HepG2 (cell line): ENCODE data around the gene CTSG. TPM values are rescaled to one million over a fixed set of nuclear protein-coding genes. Genes with fewer than 3 reads are reported as not detected.

Source experiments
- ETV6 ChIP-seq: sonication (generic); formaldehyde crosslinking; conservative IDR thresholded peaks from 2 replicates; pipeline ENCODE4 v1.4.0; 2020; ENCODE audit warnings: missing genetic modification reagents
- HNRNPK ChIP-seq: fragments of 200-400 bp; formaldehyde crosslinking; IDR thresholded peaks from 2 replicates; pipeline ENCODE4 v1.6.1; 2018; ENCODE audit warnings: low read length, low read depth, moderate library complexity, mild to moderate bottlenecking; ENCODE audit not compliant: poor library complexity, severe bottlenecking
- MBNL3 ChIP-seq: fragments of 250-450 bp; sonication (Bioruptor Pico); conservative IDR thresholded peaks from 2 replicates; pipeline ENCODE4 v1.8.0; 2022; ENCODE audit warnings: mild to moderate bottlenecking, inconsistent platforms
- MTA1 ChIP-seq: sonication (generic); formaldehyde crosslinking; IDR thresholded peaks from 2 replicates; pipeline ENCODE4 v1.4.0; 2020; ENCODE audit warnings: missing genetic modification reagents, mild to moderate bottlenecking, borderline replicate concordance
- MZF1 ChIP-seq: sonication (generic); formaldehyde crosslinking; IDR thresholded peaks from 2 replicates; pipeline ENCODE4 v1.8.1; 2023; ENCODE audit warnings: mild to moderate bottlenecking, missing genetic modification reagents, borderline replicate concordance
- NBN ChIP-seq: fragments of 450-650 bp; conservative IDR thresholded peaks from 2 replicates; pipeline ENCODE4 v1.6.1; 2017
- RAD51 ChIP-seq: fragments of 450-650 bp; IDR thresholded peaks from 2 replicates; pipeline ENCODE4 v1.6.1; 2016; ENCODE audit warnings: borderline replicate concordance
- RNF2 ChIP-seq: fragments of 450-650 bp; conservative IDR thresholded peaks from 2 replicates; pipeline ENCODE4 v1.6.1; 2016; ENCODE audit warnings: low read depth
- SOX6 ChIP-seq, 2 experiments: fragments of 450-650 bp in 1 of 2; sonication (generic) in 1 of 2; formaldehyde crosslinking in 1 of 2; IDR thresholded peaks; 2 replicates each; pipeline versions ENCODE4 v1.4.0 to v1.6.1; 2017 to 2020; ENCODE audit warnings: antibody characterized with exemption in 1 of 2, mild to moderate bottlenecking in 1 of 2, missing genetic modification reagents in 1 of 2
- ZNF280B ChIP-seq: sonication (generic); formaldehyde crosslinking; IDR thresholded peaks from 2 replicates; pipeline ENCODE4 v1.5.0; 2020; ENCODE audit warnings: missing genetic modification reagents, mild to moderate bottlenecking, borderline replicate concordance
- ZNF572 ChIP-seq: sonication (generic); formaldehyde crosslinking; IDR thresholded peaks from 2 replicates; pipeline ENCODE4 v1.5.1; 2020; ENCODE audit warnings: mild to moderate bottlenecking, missing genetic modification reagents
- ZNF589 ChIP-seq: sonication (generic); formaldehyde crosslinking; conservative IDR thresholded peaks from 2 replicates; pipeline ENCODE4 v1.8.0; 2022; ENCODE audit warnings: mild to moderate bottlenecking, moderate library complexity, missing genetic modification reagents
- ZNF841 ChIP-seq: sonication (generic); formaldehyde crosslinking; IDR thresholded peaks from 2 replicates; pipeline ENCODE4 v1.8.1; 2023; ENCODE audit warnings: missing genetic modification reagents, borderline replicate concordance
- polyA plus RNA-seq, 8 experiments: library from polyadenylated mRNA; depleted of rRNA in 3 of 8; stranded (reverse) in 7 of 8; unstranded in 1 of 8; fragments of >200 nt; fragmentation: Illumina TruSeq in 4 of 8; extraction: Trizol in 4 of 8; gene quantifications; 2 replicates each; pipeline versions ENCODE4 v1.2.1 to v1.2.3, GENCODE V29; 2011 to 2016; ENCODE audit warnings: low read depth in 4 of 8, missing spikeins in 1 of 8, mixed read lengths in 1 of 8; ENCODE audit not compliant: insufficient read depth in 1 of 8
- total RNA-seq, 5 experiments: library from RNA; depleted of rRNA; stranded (reverse); fragments of >200 nt; fragmentation: Illumina TruSeq; extraction: Trizol; gene quantifications; 2 replicates each; pipeline ENCODE4 v1.2.3, GENCODE V29; 2016; ENCODE audit warnings: low read depth in 1 of 5
- TF ChIP-seq, protein P1 (sequence below): IDR thresholded peaks from 2 replicates; pipeline ENCODE4 v1.6.1; 2016; ENCODE audit warnings: low read depth, missing genetic modification reagents, missing compliant biosample characterization
- TF ChIP-seq, protein P2 (sequence below): sonication (generic); formaldehyde crosslinking; IDR thresholded peaks from 2 replicates; pipeline ENCODE4 v1.5.0; 2020; ENCODE audit warnings: mild to moderate bottlenecking, missing genetic modification reagents, borderline replicate concordance

The CTSG gene
- total and polyA plus RNA-seq, 2 of the 13 experiments (the other 11 are each of a cell fraction or from before 2014, with no cell fraction given), result not detected

DNA sequence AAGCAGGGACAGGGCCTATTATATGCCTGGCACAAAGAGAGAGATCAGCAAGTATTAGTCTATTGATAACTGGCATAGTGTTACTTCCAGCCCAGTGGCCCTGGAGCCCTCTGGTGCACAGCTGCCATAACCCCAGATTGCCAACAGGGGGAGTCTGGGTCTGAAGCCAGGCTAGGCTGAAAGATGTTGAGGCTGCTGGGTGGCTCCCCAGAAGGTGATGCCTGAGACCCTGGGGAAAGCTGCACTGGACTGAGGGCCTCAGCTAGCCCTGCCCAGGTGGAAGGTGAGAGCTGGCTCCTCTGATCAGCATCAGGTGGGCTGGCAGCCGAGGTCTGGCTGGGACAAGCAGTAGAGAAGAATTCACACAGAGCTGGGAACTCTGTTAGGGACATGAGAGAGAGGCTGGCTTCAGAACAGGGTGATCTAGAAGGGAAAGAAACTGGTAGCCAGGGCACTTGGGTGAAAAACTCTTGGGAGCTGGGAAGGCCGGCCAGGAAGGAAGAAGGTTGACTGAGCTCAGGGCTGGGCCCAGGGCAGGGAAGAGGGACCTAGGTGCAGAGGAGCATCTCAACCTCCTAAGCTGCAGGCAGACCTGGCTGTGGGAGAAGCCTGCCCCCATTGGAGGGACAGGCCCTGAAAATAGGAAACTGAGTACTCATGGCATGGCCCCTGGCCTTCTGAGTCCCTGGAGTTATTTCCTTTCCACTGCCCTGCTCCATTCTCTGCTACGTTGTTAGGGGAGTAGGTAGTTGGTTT, 29.6 kb upstream of the CTSG start (continued):
- TF ChIP-seq ZNF572 (CRISPR knock-in tag), result no peak
- no peak for TF ChIP-seq MZF1 (CRISPR knock-in tag)
- no peak for TF ChIP-seq RAD51
- TF ChIP-seq MTA1 (CRISPR knock-in tag), result no peak; the same call in 1 of the 2 replicates
- TF ChIP-seq, protein P1, sequence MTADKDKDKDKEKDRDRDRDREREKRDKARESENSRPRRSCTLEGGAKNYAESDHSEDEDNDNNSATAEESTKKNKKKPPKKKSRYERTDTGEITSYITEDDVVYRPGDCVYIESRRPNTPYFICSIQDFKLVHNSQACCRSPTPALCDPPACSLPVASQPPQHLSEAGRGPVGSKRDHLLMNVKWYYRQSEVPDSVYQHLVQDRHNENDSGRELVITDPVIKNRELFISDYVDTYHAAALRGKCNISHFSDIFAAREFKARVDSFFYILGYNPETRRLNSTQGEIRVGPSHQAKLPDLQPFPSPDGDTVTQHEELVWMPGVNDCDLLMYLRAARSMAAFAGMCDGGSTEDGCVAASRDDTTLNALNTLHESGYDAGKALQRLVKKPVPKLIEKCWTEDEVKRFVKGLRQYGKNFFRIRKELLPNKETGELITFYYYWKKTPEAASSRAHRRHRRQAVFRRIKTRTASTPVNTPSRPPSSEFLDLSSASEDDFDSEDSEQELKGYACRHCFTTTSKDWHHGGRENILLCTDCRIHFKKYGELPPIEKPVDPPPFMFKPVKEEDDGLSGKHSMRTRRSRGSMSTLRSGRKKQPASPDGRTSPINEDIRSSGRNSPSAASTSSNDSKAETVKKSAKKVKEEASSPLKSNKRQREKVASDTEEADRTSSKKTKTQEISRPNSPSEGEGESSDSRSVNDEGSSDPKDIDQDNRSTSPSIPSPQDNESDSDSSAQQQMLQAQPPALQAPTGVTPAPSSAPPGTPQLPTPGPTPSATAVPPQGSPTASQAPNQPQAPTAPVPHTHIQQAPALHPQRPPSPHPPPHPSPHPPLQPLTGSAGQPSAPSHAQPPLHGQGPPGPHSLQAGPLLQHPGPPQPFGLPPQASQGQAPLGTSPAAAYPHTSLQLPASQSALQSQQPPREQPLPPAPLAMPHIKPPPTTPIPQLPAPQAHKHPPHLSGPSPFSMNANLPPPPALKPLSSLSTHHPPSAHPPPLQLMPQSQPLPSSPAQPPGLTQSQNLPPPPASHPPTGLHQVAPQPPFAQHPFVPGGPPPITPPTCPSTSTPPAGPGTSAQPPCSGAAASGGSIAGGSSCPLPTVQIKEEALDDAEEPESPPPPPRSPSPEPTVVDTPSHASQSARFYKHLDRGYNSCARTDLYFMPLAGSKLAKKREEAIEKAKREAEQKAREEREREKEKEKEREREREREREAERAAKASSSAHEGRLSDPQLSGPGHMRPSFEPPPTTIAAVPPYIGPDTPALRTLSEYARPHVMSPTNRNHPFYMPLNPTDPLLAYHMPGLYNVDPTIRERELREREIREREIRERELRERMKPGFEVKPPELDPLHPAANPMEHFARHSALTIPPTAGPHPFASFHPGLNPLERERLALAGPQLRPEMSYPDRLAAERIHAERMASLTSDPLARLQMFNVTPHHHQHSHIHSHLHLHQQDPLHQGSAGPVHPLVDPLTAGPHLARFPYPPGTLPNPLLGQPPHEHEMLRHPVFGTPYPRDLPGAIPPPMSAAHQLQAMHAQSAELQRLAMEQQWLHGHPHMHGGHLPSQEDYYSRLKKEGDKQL (CRISPR knock-in tag), result no peak
- no peak for TF ChIP-seq HNRNPK
- no peak for TF ChIP-seq ETV6 (CRISPR knock-in tag)
- no peak for TF ChIP-seq RNF2
- TF ChIP-seq MBNL3, result no peak
- no peak for TF ChIP-seq SOX6 (IDR thresholded peaks at IDR 0.05)
- no peak for TF ChIP-seq SOX6 (CRISPR knock-in tag; IDR thresholded peaks at IDR 0.05)
- TF ChIP-seq ZNF589 (CRISPR knock-in tag), result no peak
- TF ChIP-seq ZNF280B (CRISPR knock-in tag), result peak; percentile 94
- TF ChIP-seq, protein P2, sequence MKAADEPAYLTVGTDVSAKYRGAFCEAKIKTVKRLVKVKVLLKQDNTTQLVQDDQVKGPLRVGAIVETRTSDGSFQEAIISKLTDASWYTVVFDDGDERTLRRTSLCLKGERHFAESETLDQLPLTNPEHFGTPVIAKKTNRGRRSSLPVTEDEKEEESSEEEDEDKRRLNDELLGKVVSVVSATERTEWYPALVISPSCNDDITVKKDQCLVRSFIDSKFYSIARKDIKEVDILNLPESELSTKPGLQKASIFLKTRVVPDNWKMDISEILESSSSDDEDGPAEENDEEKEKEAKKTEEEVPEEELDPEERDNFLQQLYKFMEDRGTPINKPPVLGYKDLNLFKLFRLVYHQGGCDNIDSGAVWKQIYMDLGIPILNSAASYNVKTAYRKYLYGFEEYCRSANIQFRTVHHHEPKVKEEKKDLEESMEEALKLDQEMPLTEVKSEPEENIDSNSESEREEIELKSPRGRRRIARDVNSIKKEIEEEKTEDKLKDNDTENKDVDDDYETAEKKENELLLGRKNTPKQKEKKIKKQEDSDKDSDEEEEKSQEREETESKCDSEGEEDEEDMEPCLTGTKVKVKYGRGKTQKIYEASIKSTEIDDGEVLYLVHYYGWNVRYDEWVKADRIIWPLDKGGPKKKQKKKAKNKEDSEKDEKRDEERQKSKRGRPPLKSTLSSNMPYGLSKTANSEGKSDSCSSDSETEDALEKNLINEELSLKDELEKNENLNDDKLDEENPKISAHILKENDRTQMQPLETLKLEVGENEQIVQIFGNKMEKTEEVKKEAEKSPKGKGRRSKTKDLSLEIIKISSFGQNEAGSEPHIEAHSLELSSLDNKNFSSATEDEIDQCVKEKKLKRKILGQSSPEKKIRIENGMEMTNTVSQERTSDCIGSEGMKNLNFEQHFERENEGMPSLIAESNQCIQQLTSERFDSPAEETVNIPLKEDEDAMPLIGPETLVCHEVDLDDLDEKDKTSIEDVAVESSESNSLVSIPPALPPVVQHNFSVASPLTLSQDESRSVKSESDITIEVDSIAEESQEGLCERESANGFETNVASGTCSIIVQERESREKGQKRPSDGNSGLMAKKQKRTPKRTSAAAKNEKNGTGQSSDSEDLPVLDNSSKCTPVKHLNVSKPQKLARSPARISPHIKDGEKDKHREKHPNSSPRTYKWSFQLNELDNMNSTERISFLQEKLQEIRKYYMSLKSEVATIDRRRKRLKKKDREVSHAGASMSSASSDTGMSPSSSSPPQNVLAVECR (CRISPR knock-in tag), result no peak
- TF ChIP-seq NBN, result no peak
- no peak for TF ChIP-seq ZNF841 (CRISPR knock-in tag)
